ENCODE measurements around the gene RABL2B.

Gene RABL2B

DNA sequence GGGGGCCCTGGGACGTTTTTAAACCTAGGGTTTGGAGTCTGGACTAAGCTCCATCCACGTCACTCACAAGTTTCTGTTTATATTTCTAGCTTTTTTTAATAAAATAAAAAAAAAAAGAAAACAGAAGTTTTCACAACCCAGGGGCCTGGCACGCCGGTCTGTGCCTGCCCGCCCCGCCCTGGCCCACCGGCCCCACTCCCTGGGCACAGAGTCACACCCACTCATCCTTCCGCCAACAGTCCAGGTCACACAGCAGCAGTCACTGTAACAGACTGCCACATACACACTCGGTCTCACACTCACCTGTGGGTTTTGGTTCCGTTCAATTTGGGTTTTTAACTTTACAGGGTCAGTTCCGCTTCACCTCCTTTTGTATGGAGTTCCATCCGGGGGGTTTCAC is 50.8 kb downstream of the RABL2B start:
- H4K20me1 ChIP-seq (ENCODE audit: insufficient read depth), result no peaks in the 10 kb centered on the region
- H2AFZ ChIP-seq (ENCODE audit: low read depth), result no peak overlapping the region
- H3K4me2 ChIP-seq, result no peak overlapping the region
- TF ChIP-seq, protein P1, sequence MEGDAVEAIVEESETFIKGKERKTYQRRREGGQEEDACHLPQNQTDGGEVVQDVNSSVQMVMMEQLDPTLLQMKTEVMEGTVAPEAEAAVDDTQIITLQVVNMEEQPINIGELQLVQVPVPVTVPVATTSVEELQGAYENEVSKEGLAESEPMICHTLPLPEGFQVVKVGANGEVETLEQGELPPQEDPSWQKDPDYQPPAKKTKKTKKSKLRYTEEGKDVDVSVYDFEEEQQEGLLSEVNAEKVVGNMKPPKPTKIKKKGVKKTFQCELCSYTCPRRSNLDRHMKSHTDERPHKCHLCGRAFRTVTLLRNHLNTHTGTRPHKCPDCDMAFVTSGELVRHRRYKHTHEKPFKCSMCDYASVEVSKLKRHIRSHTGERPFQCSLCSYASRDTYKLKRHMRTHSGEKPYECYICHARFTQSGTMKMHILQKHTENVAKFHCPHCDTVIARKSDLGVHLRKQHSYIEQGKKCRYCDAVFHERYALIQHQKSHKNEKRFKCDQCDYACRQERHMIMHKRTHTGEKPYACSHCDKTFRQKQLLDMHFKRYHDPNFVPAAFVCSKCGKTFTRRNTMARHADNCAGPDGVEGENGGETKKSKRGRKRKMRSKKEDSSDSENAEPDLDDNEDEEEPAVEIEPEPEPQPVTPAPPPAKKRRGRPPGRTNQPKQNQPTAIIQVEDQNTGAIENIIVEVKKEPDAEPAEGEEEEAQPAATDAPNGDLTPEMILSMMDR (conservative IDR thresholded peaks at IDR 0.05; ENCODE audit: low read depth, low read length), result no peak
- peaks cover 23% of the 10 kb centered on the region for H3K4me1 ChIP-seq (ENCODE audit: low read depth, poor library complexity, severe bottlenecking)
- H3K27ac ChIP-seq, result no peak overlapping the region
- no peak overlapping the region for H3K4me3 ChIP-seq (IDR thresholded peaks at IDR 0.05; ENCODE audit: insufficient read depth, low read depth, low read length)
- H3K79me2 ChIP-seq (ENCODE audit: insufficient read depth, low read depth), result no peaks in the 10 kb centered on the region
- no peak overlapping the region for H3K9ac ChIP-seq
- H3K27me3 ChIP-seq (ENCODE audit: insufficient read depth, low read depth), result no peaks in the 10 kb centered on the region
- no peaks in the 10 kb centered on the region for H3K36me3 ChIP-seq (ENCODE audit: insufficient read depth)

DNA sequence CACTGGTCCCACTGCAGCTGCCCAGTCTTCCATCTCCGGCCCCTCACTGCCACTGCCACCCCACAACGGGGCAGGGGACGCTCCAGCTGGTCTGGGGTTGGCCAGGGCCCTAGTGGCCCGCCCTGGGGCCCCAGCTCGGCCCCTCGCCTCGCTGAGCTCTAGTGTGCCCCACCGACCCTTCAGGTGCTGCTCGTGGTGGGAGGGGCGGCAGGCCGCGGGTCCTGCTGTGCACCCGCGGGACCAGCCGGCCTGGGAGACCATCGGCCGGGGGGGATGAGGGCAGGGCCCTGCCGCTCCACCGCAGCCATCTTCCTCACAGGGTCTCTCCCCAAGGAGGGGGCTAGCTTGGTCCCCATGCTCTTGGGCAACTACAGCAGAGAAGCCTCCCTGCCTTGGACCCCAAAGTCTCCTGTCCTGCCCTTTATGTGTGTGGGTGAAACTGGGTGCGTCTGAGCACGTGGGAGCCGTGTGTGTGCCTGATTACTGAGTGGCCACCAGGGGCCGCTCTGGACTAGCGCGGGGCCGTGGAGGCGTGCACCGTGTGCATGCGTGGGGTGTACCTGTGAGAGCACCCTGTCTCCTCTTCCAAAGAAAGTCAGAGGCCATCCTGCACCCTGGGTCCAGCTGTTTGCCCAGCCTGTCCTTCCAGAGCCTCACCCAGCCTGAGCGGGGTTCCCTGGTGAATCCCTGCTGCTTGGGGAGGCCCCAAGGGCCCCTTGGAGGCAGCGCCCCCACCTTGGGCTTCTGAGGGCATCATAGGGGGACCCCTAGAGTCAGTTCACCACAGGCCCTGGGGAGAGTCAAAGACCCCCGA is 51.4 kb downstream of the RABL2B start:
- Histone ChIP-seq H3K4me1 (ENCODE audit: low read depth, poor library complexity, severe bottlenecking) (peaks cover 23% of the 10 kb centered on the region), H3K27me3 (ENCODE audit: insufficient read depth, low read depth) (no peaks in the 10 kb centered on the region), H3K9ac (no peak overlapping the region; the same call in 1 of the 2 replicates), H3K4me3 (IDR thresholded peaks at IDR 0.05; ENCODE audit: insufficient read depth, low read depth, low read length) (no peak overlapping the region), H3K4me2 (no peak overlapping the region), H3K27ac (no peak overlapping the region), H3K79me2 (ENCODE audit: insufficient read depth, low read depth) (no peaks in the 10 kb centered on the region), H3K36me3 (ENCODE audit: insufficient read depth) (no peaks in the 10 kb centered on the region), H4K20me1 (ENCODE audit: insufficient read depth) (no peaks in the 10 kb centered on the region), H2AFZ (ENCODE audit: low read depth) (peak overlapping the region; percentile 66)
- TF ChIP-seq, protein P1 (conservative IDR thresholded peaks at IDR 0.05; ENCODE audit: low read depth, low read length), result peak; percentile 79

DNA sequence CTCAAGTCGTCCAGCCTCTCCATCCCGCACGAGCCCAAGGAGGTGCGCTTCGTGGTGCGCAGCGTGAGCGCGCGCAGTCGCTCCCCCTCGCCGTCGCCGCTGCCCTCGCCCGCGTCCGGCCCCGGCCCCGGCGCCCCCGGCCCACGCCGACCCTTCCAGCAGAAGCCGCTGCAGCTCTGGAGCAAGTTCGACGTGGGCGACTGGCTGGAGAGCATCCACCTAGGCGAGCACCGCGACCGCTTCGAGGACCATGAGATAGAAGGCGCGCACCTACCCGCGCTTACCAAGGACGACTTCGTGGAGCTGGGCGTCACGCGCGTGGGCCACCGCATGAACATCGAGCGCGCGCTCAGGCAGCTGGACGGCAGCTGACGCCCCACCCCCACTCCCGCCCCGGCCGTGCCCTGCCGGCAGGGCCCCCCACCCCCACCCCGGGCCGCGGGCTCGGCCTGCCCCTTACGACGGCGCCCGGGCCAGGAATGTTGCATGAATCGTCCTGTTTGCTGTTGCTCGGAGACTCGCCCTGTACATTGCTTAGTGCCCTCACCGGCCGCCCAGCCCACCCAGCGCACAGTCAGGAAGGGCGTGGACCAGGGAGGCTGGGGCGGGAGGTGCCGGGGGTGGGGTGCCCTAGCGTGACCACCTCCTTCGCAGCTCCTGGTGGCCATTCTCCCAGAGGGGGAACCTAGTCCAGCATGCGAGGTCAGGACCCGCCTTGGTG is 52.3 kb downstream of the RABL2B start:
- Histone ChIP-seq H4K20me1 (ENCODE audit: insufficient read depth) (no peaks in the 10 kb centered on the region), H3K4me3 (IDR thresholded peaks at IDR 0.05; ENCODE audit: insufficient read depth, low read depth, low read length) (no peak overlapping the region), H3K27ac (no peak overlapping the region), H3K4me1 (ENCODE audit: low read depth, poor library complexity, severe bottlenecking) (peaks cover 23% of the 10 kb centered on the region), H2AFZ (ENCODE audit: low read depth) (no peak overlapping the region), H3K79me2 (ENCODE audit: insufficient read depth, low read depth) (no peaks in the 10 kb centered on the region), H3K36me3 (ENCODE audit: insufficient read depth) (no peaks in the 10 kb centered on the region), H3K9ac (no peak overlapping the region), H3K27me3 (ENCODE audit: insufficient read depth, low read depth) (no peaks in the 10 kb centered on the region), H3K4me2 (no peak overlapping the region)
- TF ChIP-seq, protein P1 (conservative IDR thresholded peaks at IDR 0.05; ENCODE audit: low read depth, low read length), result no peak

DNA sequence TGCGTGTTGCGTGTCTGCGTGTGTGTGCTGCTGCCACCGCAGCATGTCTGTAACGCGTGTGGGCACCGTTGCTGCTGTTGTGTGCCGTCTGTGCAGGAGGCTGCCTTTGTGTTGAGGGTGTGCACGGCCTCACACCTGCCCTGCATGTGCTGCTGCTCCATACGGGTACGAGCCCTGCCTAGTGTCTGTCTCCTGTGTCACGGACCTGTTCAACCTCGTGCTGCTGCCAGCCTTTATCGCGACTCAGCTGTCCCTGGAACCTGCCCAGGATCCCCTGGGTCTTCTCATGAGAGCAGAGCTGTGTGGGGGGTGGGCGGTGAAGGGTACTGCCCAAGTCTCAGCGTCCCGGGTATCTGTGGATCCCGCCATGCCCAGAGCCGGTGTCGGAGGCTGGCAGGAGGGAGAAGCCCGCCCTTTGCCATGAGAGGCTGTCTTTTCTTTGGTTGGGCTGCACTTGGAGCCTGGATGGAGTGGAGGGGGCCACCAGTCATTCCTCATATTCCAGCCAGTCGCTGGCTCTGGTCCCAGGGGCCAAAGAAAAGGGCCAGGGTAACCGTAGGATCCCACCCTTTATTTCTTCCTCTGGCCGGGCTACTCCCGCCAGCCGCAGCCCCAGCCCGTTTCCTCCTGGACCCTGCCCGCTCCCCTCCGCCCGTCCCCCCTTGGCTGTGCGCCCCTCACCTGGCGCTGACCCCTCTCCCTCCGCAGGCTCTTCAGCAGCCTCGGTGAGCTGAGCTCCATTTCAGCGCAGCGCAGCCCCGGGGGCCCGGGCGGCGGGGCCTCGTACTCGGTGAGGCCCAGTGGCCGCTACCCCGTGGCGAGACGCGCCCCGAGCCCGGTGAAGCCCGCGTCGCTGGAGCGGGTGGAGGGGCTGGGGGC is 53.2 kb downstream of the RABL2B start:
- Histone ChIP-seq H2AFZ (ENCODE audit: low read depth) (no peak overlapping the region), H3K27me3 (ENCODE audit: insufficient read depth, low read depth) (no peaks in the 10 kb centered on the region)

More for the DNA sequence above, 53.2 kb downstream of the RABL2B start:
- no peaks in the 10 kb centered on the region for H4K20me1 ChIP-seq (ENCODE audit: insufficient read depth)
- H3K27ac ChIP-seq, result no peak overlapping the region
- no peaks in the 10 kb centered on the region for H3K79me2 ChIP-seq (ENCODE audit: insufficient read depth, low read depth)
- no peak overlapping the region for H3K4me2 ChIP-seq
- TF ChIP-seq, protein P1 (conservative IDR thresholded peaks at IDR 0.05; ENCODE audit: low read depth, low read length), result no peak
- no peak overlapping the region for H3K4me3 ChIP-seq (IDR thresholded peaks at IDR 0.05; ENCODE audit: insufficient read depth, low read depth, low read length)
- no peak overlapping the region for H3K9ac ChIP-seq
- H3K36me3 ChIP-seq (ENCODE audit: insufficient read depth), result no peaks in the 10 kb centered on the region
- peaks cover 23% of the 10 kb centered on the region for H3K4me1 ChIP-seq (ENCODE audit: low read depth, poor library complexity, severe bottlenecking)
